ENCODE data around the gene SYNDIG1.

GRCh38 chr20:24590178-24590982 lies 121.0 kb downstream of the SYNDIG1 start:
- no peak for TF ChIP-seq CTCF (conservative IDR thresholded peaks at IDR 0.05; ENCODE audit: low read depth, low read length)
- TF ChIP-seq EZH2 (IDR thresholded peaks at IDR 0.05; ENCODE audit: borderline replicate concordance, low read depth, low read length, poor library complexity, severe bottlenecking), result no peak

All from A673 (cell line).